Globus pallidus (tissue), 1 donor: ENCODE results near the gene DAD1.
"Not testable (repeated sequence)": the region's sequence is repeated elsewhere in the genome, so short reads cannot be mapped to it uniquely, and the experiment has no call there.

Source experiments
- DNase-seq: peaks from one replicate; pipeline ENCODE4 v3.0.0-alpha.2; 2015; ENCODE audit warnings: low spot score

Gene DAD1

DNA sequence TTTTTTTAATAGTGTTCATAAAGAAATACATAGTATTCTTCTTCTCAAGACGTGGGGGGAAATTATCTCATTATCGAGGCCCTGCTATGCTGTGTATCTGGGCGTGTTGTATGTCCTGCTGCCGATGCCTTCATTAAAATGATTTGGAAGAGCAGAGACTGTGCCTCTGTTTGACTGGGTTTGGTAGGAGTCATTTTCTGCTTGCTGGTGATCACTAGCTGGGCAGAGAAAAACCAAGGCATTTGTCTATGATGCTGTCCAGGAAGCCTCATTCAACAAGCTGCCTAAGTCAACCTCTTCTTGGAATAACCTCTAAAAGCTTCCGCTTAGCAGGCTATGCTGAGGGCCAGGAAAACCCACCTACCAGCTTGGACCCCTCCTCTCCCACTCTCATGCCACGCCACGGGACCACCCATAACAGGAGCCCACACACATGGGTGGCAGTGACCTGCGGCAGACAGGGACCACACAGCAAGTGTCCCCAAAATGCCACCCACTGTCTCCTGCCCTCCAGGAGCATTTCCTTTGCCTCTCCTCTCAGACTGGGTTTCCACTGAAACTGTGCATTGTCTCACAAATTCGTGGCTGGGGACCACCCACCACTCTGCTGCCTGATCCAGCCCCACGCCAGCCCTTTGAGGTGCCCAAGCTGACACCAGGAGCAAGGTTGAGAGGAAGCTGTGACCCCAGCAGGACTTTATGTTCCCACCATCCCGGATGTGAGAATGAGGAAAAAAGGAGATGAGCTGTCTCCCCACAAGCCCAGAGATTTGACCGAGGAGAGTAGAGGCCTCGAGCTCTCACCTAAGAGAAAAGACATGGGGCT, 36.8 kb downstream of the DAD1 start:
- DNase-seq, result no peak

DNA sequence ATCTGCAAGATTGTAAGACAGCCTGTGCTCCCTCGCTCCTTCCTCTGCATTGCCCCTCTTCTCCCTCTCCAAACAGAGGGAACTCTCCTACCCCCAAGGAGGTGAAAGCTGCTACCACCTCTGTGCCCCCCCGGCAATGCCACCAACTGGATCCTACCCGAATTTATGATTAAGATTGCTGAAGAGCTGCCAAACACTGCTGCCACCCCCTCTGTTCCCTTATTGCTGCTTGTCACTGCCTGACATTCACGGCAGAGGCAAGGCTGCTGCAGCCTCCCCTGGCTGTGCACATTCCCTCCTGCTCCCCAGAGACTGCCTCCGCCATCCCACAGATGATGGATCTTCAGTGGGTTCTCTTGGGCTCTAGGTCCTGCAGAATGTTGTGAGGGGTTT, 37.4 kb downstream of the DAD1 start:
- DNase-seq, result no peak

DNA sequence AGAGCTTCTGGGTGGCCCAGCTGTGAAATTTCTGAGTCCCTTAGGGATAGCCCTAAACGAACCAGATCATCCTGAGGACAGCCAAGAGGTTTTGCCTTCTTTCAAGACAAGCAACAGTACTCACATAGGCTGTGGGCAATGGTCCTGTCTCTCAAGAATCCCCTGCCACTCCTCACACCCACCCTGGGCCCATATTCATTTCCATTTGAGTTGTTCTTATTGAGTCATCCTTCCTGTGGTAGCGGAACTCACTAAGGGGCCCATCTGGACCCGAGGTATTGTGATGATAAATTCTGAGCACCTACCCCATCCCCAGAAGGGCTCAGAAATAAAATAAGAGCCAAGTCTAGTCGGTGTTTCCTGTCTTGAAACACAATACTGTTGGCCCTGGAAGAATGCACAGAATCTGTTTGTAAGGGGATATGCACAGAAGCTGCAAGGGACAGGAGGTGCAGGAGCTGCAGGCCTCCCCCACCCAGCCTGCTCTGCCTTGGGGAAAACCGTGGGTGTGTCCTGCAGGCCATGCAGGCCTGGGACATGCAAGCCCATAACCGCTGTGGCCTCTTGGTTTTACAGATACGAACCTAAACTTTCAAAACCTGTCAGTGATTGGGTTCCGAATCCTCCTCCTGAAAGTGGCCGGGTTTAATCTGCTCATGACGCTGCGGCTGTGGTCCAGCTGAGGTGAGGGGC, 38.9 kb downstream of the DAD1 start:
- no peak for DNase-seq

DNA sequence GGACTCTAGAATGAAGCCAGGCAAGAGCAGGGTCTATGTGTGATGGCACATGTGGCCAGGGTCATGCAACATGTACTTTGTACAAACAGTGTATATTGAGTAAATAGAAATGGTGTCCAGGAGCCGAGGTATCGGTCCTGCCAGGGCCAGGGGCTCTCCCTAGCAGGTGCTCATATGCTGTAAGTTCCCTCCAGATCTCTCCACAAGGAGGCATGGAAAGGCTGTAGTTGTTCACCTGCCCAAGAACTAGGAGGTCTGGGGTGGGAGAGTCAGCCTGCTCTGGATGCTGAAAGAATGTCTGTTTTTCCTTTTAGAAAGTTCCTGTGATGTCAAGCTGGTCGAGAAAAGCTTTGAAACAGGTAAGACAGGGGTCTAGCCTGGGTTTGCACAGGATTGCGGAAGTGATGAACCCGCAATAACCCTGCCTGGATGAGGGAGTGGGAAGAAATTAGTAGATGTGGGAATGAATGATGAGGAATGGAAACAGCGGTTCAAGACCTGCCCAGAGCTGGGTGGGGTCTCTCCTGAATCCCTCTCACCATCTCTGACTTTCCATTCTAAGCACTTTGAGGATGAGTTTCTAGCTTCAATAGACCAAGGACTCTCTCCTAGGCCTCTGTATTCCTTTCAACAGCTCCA, 39.6 kb downstream of the DAD1 start:
- no peak for DNase-seq

DNA sequence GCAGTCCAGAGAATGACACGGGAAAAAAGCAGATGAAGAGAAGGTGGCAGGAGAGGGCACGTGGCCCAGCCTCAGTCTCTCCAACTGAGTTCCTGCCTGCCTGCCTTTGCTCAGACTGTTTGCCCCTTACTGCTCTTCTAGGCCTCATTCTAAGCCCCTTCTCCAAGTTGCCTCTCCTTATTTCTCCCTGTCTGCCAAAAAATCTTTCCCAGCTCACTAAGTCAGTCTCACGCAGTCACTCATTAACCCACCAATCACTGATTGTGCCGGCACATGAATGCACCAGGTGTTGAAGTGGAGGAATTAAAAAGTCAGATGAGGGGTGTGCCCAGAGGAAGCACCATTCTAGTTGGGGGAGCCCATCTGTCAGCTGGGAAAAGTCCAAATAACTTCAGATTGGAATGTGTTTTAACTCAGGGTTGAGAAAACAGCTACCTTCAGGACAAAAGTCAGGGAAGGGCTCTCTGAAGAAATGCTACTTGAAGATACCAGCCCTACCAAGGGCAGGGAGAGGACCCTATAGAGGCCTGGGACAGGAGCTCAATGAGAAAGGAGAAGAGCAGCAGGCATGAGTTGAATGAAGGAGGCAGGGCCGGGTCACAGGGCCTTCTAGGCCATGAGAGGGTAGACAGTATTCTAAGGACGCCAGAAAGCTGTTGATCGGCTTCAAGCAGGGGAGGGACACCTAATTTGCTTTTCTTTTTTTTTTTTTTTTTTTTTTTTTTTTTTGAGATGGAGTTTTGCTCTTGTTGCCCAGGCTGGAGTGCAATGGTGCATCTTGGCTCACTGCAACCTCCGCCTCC, 40.9 kb downstream of the DAD1 start:
- no peak for DNase-seq

DNA sequence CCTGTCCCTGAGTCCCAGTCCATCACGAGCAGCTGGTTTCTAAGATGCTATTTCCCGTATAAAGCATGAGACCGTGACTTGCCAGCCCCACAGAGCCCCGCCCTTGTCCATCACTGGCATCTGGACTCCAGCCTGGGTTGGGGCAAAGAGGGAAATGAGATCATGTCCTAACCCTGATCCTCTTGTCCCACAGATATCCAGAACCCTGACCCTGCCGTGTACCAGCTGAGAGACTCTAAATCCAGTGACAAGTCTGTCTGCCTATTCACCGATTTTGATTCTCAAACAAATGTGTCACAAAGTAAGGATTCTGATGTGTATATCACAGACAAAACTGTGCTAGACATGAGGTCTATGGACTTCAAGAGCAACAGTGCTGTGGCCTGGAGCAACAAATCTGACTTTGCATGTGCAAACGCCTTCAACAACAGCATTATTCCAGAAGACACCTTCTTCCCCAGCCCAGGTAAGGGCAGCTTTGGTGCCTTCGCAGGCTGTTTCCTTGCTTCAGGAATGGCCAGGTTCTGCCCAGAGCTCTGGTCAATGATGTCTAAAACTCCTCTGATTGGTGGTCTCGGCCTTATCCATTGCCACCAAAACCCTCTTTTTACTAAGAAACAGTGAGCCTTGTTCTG, 41.6 kb downstream of the DAD1 start:
- no peak for DNase-seq

DNA sequence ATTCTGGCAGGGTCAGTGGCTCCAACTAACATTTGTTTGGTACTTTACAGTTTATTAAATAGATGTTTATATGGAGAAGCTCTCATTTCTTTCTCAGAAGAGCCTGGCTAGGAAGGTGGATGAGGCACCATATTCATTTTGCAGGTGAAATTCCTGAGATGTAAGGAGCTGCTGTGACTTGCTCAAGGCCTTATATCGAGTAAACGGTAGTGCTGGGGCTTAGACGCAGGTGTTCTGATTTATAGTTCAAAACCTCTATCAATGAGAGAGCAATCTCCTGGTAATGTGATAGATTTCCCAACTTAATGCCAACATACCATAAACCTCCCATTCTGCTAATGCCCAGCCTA, 42.3 kb downstream of the DAD1 start:
- DNase-seq, result no peak

DNA sequence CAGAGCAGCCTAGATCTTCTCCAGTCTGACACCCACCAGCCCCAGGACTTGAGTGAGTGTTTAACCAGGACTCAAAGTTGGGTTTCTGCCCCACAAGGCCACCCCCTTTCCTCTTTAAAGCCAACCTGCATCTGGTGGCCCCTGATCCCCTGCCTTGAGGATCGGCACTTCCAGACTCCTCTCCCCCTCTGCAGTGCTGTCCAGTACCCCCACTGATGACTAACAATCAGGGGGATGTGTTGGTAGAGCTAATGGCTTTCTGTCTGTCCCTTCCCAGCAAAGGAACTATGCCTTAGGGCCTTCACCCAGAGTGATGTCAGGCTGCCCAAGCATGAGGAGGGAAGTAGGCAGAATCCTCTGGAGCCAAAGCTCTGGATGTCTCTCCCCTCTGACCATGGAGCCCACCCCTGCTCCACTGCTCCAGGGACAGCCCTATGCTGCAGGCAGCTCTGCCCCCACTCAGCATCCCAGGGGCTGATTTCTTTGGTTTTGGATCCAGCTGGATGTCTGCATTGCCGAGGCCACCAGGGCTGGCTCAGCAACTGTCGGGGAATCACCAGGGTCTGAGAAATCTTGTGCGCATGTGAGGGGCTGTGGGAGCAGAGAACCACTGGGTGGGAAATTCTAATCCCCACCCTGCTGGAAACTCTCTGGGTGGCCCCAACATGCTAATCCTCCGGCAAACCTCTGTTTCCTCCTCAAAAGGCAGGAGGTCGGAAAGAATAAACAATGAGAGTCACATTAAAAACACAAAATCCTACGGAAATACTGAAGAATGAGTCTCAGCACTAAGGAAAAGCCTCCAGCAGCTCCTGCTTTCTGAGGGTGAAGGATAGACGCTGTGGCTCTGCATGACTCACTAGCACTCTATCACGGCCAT, 42.9 kb downstream of the DAD1 start:
- DNase-seq, result no peak

DNA sequence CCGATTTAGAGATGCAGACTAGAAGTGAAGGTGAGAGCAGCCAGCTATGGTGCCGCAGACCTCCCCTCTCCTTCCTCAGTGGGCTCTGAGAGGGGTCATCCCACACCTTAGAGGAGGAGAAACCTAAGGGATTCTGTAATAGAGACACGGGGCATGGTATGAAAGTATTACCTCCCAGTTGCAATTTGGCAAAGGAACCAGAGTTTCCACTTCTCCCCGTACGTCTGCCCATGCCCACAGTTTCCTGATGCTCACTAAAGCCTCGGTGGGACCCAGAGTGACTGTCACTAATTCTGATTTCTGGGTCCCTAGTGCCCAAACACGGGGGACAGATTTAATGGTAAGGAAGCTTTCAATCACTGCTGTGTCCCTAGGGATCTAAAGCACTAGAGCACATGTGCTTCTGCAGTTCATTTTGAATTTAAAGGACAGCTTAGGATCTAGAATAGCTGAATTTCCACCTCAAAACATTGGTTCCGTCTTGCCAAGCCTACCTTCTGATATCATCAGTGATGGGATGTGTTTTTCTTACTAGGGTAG, 44.1 kb downstream of the DAD1 start:
- DNase-seq, result no peak

DNA sequence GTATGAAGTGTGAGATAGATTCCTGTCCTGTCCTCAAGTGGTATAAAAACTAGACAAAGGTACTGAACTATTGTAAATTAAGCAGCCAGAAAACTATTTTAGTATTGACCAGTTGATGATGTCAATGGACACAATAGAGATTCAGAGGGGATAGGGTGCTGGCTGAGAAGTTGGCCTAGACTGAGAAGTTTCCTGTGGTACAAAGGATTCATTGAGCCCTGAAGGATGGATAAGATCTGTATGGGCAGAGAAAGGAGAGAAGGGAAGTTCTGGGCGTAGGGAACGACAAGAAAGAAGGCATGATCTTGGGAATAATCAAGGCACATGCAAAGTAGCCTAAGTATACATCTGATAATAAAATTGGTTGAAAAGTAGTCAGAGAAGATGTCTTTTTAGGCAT, 44.6 kb downstream of the DAD1 start:
- DNase-seq, result no peak

DNA sequence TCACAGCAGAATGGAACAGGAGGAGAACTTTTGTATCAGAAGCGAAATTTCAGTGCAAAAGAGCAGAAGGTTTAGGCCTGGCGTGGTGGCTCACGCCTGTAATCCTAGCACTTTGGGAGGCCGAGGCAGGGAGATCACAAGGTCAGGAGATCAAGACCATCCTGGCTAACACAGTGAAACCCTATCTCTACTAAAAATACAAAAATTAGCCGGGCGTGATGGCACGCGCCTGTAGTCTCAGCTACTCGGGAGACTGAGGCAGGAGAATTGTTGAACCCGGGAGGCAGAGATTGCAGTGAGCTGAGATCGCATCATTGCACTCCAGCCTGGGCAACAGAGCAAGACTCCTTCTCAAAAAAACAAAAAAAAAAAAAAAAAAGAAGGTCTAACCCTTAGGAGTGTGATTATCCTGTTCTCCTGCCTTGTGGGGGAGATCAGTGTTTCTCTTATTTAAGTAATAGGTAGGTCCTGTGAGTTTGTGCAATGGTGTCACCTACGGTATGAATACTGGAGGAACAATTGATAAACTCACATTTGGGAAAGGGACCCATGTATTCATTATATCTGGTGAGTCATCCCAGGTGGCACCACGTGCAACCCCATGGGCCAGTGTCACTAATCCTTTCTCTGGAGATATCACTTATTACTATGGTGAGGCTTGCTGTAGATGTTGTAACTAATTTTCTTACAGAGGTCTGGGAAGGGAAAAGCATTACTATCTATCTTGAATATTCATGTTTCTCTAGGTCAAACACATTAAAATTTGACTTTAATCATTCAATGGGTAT, 45.3 kb downstream of the DAD1 start:
- not testable (repeated sequence) for DNase-seq

DNA sequence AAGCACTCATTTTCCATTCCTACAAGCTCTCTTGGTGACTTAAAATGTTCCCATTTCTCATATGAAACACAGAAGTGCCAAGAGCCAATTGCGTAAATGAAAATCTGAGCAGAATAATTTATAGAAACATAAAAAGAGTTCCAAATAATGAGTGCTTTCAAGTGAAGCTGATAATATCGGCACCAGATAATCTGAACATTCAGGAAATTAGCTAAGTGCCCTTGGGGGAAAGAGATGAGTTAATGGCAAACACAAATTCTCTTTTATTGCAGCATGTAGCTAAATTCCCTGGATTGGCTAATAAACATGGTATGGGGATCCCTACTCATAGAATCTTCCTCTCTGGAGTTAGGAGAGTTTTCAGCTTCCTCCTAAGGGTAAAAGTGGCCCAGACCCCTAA, 46.7 kb downstream of the DAD1 start:
- no peak for DNase-seq

DNA sequence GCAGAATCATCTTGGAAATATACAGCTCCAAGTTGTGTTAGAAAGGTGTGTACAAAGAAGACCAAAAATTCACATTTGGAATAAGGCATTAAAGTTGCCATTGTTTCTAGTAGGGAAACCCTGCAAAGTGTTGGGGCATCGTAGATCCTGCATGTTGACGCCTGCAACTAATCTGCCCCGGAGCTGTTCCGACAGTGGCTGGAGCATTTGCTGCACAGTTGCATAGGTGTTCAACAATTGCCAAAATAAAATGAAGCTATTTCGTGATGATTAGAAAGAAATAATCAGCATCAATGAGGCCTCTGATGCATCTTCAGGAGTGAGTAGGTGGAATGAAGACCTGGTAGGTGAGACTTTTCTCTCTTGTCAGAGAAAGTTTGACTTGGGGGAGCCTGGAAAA, 47.3 kb downstream of the DAD1 start:
- no peak for DNase-seq

DNA sequence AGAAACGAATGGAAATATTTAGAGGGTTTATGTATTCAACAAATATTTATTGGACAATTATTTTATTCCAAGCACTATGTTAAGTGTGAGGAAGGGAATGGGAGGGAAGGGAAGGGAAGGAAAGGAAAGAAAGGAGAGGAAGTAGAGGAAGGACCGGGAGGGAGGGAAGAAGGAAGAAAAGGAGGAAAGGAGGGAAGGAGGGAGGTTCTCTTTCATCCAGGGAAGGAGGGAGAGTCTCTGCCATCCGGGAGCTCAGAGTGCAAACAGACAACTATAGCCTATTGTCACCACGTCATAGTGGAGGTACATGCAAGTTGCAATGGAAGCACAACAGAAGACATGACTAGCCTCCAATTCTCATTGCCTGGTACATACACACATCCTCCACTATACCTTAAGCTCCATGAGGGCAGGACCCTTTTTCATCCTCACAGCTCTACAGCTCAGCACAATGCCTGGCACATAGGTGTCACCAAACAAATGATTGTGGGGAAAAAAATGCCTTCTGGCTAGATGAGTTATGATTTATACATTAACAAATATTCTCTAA, 48.1 kb downstream of the DAD1 start:
- DNase-seq, result no peak

DNA sequence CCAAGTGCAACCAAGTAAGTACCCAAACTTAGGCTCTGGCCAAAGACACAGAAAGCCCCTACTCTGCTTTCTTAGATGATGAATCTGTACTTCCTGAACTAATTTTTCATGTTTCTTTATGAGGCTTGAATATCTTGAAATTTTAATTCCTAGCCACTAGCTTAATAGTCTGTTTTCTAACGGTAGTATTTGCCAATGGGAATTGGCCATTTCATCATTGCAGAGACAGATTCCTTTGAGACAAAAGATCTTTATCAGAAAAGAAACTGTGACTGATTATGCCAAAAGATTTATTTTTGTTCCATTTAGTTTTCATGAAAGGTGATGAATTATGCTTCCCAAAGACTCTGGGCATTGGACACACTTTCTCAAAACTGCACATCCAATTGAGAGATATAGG, 48.7 kb downstream of the DAD1 start:
- no peak for DNase-seq

DNA sequence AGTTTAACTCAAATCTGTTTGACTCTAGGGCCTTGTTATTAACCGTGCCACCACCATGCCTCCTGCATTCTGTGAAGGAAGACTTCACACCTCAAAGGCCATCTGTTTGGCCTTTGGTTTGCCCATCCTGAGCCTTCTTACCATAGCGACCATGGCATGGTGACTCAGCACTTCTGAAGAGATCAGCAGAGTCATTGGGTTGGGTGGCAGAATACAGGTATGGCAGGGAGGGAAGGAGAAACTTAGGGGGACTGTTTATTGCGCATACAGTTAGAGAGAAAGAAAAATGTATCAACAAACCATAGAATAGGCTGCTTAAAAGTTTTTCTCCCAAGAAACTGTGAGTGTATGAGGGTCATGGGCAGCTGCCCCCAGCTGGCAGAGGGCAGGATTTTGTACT, 49.2 kb downstream of the DAD1 start:
- no peak for DNase-seq

DNA sequence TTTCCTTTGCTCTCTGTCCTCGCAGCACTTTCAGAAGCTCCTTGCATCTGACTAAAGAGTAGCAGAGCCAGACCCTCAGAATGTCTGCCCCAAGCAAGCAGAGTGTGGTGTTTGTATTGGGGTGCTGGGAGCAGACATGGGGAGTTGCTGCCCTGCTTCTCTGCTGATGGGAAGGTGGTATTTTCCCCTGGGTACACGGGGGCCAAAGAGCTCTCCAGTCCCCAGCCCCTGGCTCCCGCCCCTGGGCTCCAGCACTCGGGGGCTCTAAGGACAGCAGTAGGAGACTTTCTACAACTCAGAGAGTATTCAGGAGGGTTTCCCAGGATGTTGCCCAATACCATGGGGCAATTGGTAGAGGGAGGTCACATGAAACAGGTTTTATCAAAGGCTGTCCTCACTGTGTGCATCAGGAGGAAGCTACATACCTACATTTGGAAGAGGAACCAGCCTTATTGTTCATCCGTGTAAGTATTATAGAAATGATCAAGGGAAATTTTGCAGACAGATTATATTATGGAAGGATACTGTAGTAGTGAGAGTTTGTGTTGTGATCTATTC, 50.3 kb downstream of the DAD1 start:
- DNase-seq, result no peak

DNA sequence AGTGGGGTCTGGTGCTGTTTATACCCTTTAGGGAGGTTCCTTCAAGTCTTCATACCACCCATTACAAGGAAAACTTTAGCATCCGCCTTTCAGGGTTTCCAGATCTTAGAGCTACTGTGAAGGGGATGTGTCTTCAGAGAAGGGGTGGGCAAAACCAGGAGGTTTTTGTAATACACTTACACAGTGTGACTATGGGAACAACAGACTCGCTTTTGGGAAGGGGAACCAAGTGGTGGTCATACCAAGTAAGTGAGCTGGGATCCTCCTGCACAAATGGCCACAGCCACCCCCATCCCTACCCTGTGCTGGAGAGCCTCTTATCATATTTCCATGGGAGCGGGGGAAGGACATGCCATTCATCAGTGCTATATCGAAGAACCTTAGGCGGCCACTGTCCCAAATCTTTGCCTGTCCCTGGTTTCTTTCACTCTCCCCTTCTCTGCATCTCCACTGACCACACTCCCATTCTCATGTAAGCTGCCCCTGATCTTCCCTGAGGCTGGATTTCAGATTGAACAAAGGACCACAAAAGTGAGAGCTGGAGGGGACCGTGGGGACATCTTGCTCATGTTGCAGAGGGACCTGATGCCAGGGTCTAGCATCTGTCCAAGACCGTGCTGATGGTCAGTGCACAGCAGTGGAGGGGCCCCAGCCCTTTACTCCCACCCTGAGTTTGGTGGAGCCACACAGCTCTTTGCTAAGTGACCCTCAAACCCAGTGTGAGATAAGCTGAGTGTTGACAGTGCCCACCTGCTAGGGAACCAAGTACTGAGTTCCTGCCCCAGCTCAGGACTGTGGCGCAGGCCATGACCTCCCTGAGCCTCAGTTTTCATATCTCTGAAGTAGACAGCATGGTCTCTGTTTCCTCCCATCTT, 51.4 kb downstream of the DAD1 start:
- DNase-seq, result no peak
